Middle frontal gyrus (tissue), 1 donor: ENCODE measurements around the gene DHRS11.

ENCODE experiments used
- DNase-seq: peaks from one replicate; pipeline ENCODE4 v3.0.0-alpha.2; 2015; ENCODE audit warnings: low spot score; ENCODE audit errors: extremely low spot score

The DHRS11 gene

GRCh38 chr17:36614081-36614480 is 22.4 kb downstream of the DHRS11 start:
- DNase-seq, result no peak

- no peak for DNase-seq
These were observed 23.3 kb downstream of the DHRS11 start for GRCh38 chr17:36614933-36615332.

GRCh38 chr17:36616061-36617029 is 24.7 kb downstream of the DHRS11 start:
- no peak for DNase-seq

- DNase-seq, result no peak
These were observed 26.1 kb downstream of the DHRS11 start for GRCh38 chr17:36617773-36618172.

GRCh38 chr17:36623281-36623680 is 31.6 kb downstream of the DHRS11 start:
- DNase-seq, result no peak

- DNase-seq, result no peak
These were observed 33.5 kb downstream of the DHRS11 start for GRCh38 chr17:36625188-36625587.

GRCh38 chr17:36627101-36627500 is 35.4 kb downstream of the DHRS11 start:
- DNase-seq, result no peak

- DNase-seq, result no peak
These were observed 36.9 kb downstream of the DHRS11 start for GRCh38 chr17:36628576-36628975.

- peak; percentile 56 for DNase-seq
These were observed 37.7 kb downstream of the DHRS11 start for GRCh38 chr17:36629252-36629847.

- DNase-seq, result no peak
These were observed 38.4 kb downstream of the DHRS11 start for GRCh38 chr17:36629970-36630502.

- DNase-seq, result no peak
These were observed 39.3 kb downstream of the DHRS11 start for GRCh38 chr17:36631022-36631421.

GRCh38 chr17:36632916-36633771 is 41.5 kb downstream of the DHRS11 start:
- DNase-seq, result no peak

- DNase-seq, result no peak
These were observed 48.7 kb downstream of the DHRS11 start for GRCh38 chr17:36640346-36640745.

GRCh38 chr17:36640836-36641235 is 49.2 kb downstream of the DHRS11 start:
- no peak for DNase-seq

GRCh38 chr17:36641331-36641876 is 49.7 kb downstream of the DHRS11 start:
- no peak for DNase-seq

GRCh38 chr17:36641877-36642845 is 50.5 kb downstream of the DHRS11 start:
- no peak for DNase-seq

- DNase-seq, result no peak
These were observed 51.5 kb downstream of the DHRS11 start for GRCh38 chr17:36643086-36643685.

- no peak for DNase-seq
These were observed 53.7 kb downstream of the DHRS11 start for GRCh38 chr17:36645422-36645821.

GRCh38 chr17:36647636-36648035 is 56.0 kb downstream of the DHRS11 start:
- no peak for DNase-seq
